HG02973 (cell line): ENCODE measurements around the gene PTGER4.
A peak's percentile ranks its signal among the peaks of the same experiment; 100 is the strongest.

Experiments
- ATAC-seq: cut with Tn5 transposase; IDR thresholded peaks from one replicate; pipeline ENCODE4 v1.9.1; 2021; ENCODE audit warnings: moderate library complexity; ENCODE audit not compliant: unreplicated experiment

The PTGER4 gene

GRCh38 chr5:40669606-40670390 lies 9.9 kb upstream of the PTGER4 start:
- no peak for ATAC-seq

DNA sequence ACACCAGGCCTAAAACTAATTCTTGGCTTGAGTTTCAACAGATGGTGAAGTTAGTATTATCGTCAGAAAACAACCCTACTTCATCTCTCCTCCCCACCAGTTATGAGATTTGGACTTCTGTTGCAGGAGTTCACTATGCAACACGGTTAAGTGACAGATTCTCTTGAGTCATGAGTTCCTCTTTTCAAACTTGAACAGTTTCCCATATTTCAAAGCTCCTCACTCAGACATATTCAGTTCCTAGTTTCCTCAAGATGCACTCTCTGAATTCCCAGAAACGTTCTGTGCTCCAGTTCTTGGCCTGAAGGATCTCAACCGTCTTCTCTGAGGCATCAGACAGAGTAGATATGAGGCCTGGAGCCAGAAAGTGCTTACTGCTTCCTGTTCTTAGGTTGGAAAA lies 7.3 kb upstream of the PTGER4 start:
- ATAC-seq: no peak

- ATAC-seq: no peak
These were observed 5.0 kb upstream of the PTGER4 start for GRCh38 chr5:40674661-40675235.

GRCh38 chr5:40675396-40676133 lies 4.2 kb upstream of the PTGER4 start:
- ATAC-seq: no peak

GRCh38 chr5:40676613-40677343 lies 2.9 kb upstream of the PTGER4 start:
- ATAC-seq: no peak

DNA sequence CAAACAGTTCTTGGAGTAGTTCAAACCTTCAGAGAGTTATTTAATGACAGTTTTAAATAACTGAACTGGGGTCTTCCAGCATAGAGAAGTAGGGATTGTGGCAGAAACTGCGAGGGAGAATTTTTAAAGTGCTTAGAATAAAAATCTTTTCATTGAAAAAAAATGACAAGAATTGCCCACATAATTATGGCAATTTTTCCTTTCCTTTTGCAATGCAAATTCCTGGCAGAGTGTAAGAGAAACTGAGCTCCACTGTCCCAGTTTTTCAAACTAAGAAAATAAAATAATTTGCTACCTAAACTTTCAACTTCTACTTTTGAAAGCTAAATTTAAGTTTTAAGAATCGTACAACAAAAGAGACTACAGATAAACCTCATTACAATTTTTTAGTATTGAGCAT lies 2.3 kb upstream of the PTGER4 start:
- no peak for ATAC-seq

DNA sequence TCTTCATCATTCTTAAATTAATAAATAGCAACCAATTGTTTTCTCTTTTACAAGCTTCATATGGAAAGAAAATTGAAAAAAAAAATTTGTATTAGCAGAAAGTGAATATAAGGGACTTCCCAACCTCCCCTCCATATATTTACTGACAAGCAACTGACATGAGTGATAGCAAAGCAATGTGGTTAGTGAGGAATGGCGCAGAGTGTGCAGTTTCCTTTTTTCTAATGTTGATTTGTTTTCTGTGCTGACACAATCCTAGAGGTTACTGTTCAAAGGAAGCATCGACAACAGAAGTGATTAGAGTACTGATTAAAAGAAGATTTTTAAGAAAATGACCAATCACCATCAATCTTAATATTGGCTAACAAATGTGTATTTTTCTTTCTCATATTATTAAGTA lies 1.7 kb upstream of the PTGER4 start:
- ATAC-seq: no peak

DNA sequence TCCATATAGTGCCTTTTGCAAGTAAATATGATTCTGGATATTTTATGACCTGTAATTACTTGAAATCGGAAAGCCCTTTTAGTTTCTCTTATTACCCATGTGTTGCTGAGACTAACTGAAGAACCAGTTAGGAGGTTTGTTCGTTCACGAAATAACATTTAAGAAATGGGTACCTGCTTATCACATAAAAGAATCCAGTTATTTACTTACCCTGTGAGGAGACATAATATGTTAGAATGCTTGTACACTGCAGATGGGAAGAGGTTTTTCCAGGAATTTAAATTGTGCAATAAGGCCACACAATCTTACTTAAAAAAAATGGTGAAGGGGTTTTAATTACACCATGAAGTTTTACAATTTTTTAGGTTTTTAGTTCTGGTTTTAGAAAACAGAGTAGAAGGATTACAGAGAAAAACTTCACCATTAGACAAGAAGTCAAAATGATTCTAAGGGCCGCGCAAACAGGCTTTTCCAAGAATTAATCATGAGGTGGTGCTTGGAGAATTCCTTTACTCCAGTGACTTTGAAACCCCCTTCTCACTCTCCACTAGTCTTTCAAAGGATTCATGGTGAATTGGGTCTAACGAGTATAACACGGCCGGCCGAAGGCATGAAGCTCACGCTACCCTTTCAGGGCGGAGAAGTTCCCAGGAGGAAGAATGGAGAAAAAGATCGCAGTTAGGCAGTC lies 1.1 kb upstream of the PTGER4 start:
- ATAC-seq: no peak

DNA sequence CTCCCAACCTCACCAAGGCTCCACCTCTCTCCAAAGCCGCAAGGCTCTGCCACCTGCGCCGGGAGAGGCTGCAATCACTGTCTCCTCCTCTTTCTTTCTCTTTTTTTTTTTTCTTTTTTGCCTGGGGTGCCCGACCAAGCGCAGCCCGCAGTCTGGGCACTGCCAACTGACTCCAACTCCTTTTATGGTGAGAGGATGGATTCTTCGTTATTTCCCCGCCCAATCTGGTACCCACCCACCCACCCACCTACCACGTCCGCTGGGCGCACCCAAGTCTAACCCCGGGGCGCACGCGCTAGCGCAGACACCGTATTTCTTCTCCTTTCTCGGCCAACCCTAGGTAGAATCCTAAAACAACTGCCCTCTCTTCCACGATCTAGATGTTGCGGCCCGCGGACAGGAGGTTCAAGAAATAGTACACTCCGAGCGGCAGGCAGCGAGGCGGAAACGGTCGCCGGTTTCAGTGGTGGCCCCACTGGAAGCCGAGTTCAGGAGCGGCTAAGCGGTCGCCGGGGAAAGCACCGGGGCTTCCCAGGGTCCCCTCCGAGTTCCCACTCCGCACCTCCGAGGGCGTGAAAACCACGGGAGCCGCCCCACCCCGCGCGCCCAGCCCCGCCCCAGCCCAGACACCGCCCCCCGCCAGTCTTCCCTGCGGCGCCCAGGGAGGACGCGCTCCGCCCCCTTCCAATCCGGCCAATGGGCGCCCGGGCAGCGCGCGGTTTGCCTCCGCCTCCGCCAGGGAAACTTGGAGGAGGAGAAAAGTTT lies 385 bp upstream of the PTGER4 start:
- peak; percentile 64 for ATAC-seq

DNA sequence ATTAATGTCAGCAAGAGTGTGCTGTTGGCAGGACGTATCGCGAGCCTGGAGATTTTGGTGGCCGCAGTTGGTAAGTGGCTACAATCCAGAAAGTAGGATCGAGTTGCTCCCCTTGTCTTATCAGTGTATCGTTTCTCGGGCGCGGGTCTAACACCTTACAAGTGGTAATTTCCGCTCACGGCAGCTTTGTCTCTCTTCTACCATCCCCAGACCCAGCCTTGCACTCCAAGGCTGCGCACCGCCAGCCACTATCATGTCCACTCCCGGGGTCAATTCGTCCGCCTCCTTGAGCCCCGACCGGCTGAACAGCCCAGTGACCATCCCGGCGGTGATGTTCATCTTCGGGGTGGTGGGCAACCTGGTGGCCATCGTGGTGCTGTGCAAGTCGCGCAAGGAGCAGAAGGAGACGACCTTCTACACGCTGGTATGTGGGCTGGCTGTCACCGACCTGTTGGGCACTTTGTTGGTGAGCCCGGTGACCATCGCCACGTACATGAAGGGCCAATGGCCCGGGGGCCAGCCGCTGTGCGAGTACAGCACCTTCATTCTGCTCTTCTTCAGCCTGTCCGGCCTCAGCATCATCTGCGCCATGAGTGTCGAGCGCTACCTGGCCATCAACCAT lies 1.1 kb downstream of the PTGER4 start:
- ATAC-seq: no peak

GRCh38 chr5:40681363-40682153 lies 1.8 kb downstream of the PTGER4 start:
- ATAC-seq: no peak

- no peak for ATAC-seq
These were observed 2.7 kb downstream of the PTGER4 start for GRCh38 chr5:40682154-40683017.

DNA sequence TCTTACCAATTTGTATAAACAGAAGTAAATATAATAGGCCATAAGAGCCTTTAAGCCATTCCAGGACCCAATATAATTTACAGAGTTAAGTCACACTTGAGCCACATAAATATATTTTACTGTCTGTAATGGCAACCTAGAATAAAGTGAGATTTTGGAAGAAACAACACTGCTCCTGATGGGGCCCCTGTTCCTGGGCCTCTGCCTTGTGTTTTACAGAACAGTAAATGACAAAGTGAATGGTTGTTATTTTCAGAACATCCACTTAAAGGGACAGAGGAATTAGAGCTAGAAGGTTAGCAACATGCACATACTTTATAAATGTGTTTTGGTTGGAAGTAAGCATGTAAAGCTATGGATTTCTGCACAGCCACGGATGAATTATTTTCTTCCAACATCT lies 3.6 kb downstream of the PTGER4 start:
- ATAC-seq: no peak

DNA sequence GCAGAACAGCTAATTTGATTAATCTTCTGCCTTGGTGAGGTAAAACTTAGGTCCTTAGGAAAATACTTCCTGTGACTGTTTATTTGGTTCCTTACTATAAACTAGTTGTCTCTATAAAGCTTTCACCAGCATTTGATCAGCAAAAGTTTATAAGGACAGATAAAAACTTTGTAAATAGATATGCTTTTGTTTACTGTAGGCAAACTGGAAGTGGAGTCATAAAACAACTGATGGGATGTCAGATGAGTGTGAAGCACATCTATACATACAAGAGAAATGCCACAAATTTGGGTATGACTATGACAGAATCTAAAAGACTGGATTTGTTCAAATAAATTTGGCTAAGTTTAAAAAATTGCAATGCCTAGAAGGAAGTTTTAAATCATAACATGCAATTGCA lies 5.5 kb downstream of the PTGER4 start:
- no peak for ATAC-seq

DNA sequence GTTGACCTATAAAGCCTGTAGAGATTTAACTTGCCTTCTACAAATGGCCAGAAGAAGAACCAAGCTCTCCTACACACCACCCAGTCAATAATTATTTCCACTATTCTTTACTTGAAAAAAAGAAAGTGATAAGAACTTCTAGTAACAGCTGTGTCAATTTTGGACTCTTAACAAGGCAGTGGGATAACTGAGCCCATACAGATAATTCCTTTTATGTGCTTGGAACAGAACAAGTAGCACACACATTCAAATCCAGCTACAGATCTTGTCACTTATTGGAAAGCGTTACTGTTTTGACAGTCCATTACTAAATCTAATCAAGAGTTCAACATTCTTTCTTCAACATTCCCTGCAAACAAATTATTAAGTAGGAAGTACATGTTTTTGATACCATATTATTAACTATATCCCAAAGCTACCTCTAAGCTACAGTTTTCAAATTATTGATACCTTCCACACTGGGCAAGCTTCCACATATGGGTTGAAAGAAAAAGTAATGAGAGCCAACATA lies 6.3 kb downstream of the PTGER4 start:
- no peak for ATAC-seq

- ATAC-seq: no peak
These were observed 7.6 kb downstream of the PTGER4 start for GRCh38 chr5:40687321-40687720.

DNA sequence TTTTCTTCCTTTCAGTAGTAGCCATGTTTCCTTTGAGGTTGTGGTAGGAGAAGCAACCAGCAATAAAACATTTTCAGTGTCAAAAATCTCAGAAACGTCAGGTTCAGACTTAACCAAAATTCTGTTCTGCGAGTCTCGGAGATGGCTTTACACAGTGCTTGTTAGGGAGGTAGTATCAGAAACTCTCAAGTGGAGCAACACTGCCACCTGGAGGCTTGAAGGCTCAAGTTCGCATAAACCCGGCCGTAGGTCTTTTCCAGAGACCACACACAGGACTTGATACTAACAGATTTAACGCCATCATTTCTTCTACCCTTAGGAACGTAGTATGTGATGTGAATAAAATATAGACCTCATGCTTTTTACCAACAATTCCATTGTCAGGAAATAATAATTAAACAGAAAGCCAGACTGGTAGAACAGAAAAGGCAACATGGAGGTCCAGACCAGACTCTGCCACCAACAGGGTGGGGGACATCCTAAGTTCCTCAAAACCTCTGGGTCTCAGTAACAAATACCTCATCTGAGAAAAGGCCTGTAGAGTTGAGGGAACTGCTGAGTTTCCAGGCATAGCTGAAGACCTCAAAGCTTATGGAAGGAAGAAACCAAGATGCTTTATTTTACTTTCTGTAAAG lies 8.5 kb downstream of the PTGER4 start:
- ATAC-seq: peak; percentile 83
